NCI-H1436 (cell line): ENCODE results near the gene PGR.

Experiments used
- DNase-seq: peaks from one replicate; lab custom pipeline; 2025; lab: John Stamatoyannopoulos, UW

The PGR gene

DNA sequence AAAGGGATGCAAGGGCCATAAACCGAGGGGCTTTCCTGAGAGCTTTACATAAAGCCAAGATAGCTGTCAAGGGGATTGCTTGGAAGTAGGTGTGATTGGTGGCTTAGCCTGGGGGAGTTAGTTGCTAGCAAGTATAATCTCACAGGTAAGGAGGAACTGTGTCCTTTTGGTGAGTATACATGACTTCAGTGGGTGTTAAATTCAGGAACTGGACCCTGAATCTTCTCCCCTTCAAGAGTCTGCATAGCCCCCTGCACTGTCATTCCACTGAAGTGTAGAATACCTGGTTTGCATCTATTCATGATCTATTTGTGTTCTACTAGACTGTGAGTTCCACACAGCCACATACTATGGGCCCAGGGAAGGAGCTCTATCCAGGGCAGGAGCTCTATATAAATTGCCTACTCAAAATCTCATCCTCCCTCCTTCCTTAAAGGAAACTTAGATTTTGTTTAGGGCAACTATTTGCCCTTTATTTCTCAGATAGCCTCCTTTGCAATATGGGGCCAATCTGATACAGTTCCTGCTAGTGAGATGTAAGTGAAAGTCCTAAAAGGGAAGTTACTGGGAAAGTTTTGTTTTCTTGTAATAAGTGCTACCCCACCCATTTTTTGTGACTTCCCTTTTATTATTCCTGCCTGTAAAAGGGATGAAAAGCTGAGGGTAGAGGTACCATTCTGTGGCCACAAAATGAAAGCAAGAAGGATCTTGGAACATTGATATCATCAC, 120.5 kb downstream of the PGR start:
- DNase-seq, result no peak

DNA sequence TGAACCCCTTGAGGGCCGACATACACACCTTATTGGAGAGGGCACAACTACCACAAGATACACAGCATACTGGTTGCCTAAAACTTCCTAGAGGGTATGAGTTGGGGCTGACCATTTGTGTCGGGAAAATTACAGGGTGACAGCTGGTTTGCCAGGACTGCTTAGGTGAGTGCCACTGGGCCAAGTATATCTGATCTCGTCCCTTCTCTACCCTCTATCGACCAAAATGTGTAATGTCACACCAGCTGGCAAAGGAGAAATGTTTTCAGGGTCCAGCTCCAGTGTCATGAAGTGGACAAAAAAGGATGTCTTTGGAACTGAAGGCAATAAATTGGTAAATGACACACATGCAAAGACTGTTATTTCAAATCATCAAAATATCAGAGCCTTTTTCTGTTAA, 126.1 kb downstream of the PGR start:
- DNase-seq, result no peak

DNA sequence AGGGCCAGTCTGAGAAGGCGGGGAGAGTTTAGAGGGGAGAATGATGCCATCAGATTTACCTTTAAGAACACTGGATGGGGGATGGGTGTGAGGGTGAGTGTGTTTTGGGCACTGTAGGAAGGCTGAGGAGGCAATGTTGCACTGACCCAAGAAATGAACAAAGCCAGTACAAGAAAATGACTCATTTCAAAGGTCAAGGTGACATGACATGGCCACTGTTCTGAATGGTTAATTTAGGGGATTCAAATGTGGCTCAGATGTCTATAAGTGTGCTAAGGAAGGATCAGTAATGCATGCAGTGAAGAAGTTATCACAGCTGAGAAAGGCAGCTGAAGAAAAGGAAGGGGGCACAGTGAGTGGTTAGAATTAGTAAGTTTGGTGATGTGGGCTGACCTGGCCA, 129.9 kb downstream of the PGR start:
- DNase-seq, result no peak

DNA sequence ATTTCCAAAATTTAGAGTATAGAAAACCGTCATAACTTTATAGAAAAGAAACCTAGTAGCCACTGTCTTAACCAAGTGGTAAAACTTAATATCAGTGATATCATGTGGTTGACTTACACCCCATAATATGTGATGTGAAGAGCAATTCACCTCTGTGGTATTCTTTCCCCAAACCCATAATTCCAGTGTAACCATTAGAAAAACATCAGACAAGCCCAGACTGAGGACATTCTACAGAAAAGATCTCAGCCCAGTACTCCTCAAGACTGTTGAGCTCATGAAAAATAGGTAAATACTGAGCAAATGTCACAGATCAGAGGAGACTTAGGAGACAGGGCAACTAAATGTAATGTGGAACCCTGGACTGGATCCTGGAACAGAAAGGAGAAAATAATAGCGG, 134.6 kb downstream of the PGR start:
- DNase-seq, result no peak

DNA sequence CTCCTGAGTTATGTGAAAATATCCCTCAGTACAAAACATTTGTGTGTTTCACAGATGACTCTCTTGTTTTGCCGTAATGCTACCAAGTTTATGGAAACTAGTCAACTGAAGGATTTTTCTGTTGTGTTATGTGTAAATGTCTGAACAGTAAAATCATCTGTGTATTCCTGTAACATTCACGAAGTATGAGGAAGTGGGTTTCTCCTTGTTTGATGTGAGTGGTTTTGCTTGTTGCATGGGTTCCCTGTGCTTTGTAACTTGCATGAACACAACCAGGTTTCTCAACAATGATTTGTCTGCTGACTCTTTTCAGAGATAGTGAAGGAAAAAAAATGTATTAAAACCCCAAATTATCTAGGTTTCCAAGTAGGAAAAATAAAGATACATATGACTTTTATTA, 138.1 kb downstream of the PGR start:
- no peak for DNase-seq

DNA sequence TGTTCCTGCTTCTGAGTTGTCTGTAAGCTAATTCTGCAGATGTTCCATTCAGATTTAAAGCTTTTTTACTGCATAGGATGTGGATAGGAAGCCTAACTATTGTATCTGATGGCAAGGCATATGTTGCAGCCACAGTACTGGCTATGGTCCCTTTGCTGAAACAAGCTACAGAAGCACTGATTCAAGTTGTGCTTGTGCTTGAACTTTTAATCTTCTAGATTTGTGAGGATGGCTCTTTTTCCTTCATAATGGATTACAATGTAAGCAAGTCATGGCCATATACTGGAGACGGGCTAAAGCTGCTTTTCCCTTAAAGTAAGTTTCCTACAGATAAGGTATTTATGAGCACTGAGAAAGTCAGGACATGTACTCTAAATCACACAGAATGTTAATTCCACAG, 138.7 kb downstream of the PGR start:
- no peak for DNase-seq

DNA sequence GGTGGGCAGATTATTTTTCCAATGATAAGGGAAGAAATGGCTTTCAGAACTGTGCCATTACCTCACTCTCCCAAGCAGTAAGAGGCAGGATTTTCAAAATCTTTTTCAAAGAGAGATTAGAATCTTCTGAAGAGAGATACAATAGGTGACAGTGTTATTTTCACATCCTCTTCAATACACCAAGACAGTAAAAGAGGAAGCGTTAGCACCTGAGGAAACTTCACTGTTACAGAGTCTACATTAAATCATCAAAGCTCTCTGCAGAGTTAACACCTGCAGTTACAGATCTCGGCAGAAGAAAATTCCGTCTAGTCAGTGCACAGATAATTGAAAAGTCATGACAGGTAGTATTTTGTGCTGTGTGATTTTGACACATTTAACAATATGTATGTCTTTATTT, 144.9 kb downstream of the PGR start:
- DNase-seq, result no peak

DNA sequence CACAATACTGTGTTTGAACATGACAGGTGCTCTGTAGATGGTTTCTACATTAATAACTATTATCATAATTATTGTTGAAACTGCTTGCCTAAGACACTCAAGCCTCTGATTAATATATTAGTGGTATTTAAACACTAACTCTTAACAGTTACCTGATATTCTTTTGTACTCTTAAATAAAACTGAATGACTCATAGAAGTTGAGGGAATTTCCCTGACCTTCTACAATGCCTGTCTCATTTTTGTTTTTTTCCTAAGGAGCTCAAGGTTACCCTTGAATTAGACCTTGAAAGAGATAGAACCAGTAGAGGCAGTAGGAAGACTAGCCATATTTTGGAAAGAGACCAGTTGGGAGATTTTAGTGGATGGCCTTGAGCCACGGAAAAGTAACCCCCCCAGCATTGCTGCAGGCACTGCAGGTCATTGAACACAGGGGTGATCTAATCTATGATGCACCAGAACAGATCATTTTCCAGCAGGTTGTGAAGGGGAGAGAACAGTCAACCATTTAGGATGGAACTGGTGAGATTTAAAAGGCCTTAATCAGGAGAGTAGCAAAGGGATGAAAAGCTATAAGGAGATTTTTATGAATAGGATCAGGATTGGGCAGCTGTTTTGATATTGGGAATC, 148.3 kb downstream of the PGR start:
- no peak for DNase-seq

DNA sequence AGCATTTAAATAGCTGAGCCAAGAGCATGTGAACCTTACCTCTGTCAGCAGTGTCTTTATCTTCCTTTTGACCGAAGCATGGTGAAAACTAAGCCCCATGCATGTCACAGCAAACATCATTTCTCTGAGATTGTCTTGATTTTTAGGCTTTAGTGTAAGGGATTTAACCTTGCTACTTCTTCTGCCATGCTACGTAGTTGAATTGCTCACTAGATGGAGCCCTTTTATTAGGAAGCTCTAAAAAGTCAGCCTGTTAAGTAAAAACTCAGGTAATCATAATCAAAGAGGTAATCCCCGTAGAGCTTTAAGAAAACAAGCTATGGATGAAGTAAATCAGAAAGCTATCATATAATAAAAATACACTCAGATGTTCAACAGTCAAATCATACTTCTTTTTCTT, 149.5 kb downstream of the PGR start:
- DNase-seq, result no peak
